ENCODE measurements around the gene GPR3. TPM values are rescaled to one million over a fixed set of nuclear protein-coding genes. Genes with fewer than 3 reads are reported as not detected.

GPR3 gene
- total and polyA plus RNA-seq, 2 donors (not counting 3 experiments of a cell fraction or from before 2014, with no cell fraction given), result 1.8 TPM

DNA sequence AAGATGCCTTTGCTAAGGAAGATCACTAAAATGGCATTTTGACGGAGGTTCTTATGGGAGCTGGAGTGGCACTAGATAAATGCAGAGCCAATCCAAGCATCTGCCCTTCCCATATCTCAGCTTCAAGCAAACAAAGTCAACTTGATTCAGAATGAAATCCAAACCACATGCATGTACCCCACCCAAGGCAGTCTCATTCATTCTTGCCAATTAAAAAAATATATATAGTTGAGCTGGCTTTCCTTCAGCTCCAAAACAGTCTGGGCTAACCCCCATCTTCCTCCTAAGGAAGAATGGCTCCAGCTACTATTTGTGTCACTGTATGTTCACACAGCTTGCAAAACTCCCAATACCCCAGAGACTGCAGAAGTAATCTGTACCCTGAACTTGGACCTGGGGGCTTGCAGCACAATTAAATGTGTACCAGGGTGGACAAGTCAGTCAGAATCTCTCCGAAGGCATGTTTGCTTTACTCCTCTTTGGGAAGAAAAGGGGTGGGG is 35.4 kb downstream of the GPR3 start:
- Histone ChIP-seq H3K36me3 (ENCODE audit: control insufficient read depth in 2 of 2, extremely low read depth in 1 of 2, insufficient read depth in 2 of 2, low read length in 2 of 2) (peaks cover 6 to 11% of the 10 kb centered on the region in 2 experiments), H3K27ac (ENCODE audit: insufficient read depth, low read depth, low read length) (peak overlapping the region; percentile 92), H3K9ac (replicated peaks; ENCODE audit: extremely low read depth, insufficient read depth, low read length) (peak overlapping the region; percentile 41), H3K79me2 (ENCODE audit: control insufficient read depth, insufficient read depth, low read length) (peaks cover 40% of the 10 kb centered on the region), H2AFZ (ENCODE audit: low read depth, low read length) (no peak overlapping the region), H4K20me1 (replicated peaks; ENCODE audit: control insufficient read depth, extremely low read depth, insufficient read depth, low read length) (no peaks in the 10 kb centered on the region), H3K27me3 (ENCODE audit: control insufficient read depth in 2 of 2, insufficient read depth in 2 of 2, low read length in 2 of 2) (no peaks in the 10 kb centered on the region), H3K4me3 (replicated peaks in 1 of 3; ENCODE audit: insufficient read depth in 1 of 3, low read depth in 1 of 3, low read length in 3 of 3) (no peak overlapping the region), H3K9me1 (replicated peaks; ENCODE audit: control insufficient read depth, extremely low read depth, insufficient read depth, low read length) (no peaks in the 10 kb centered on the region), H3K4me1 (ENCODE audit: control insufficient read depth, extremely low read depth, insufficient read depth, low read length) (peaks cover 51% of the 10 kb centered on the region), H3K9me3 (replicated peaks; ENCODE audit: control insufficient read depth, insufficient read depth, low read length) (no peaks in the 10 kb centered on the region), H3K4me2 (ENCODE audit: insufficient read depth, low read length) (peak overlapping the region; percentile 91)
- DNase-seq (ENCODE audit: low read depth, low spot score) (no peak), FAIRE-seq (no peak)
- CTCF ChIA-PET, result interaction anchor here (0.9 to 4.9 kb wide), 6 partner anchors 9 to 129 kb away, joined by 3 to 70 read pairs (median 9); no protein-coding TSS in a partner anchor
- dilution Hi-C loops (cut with MboI; ENCODE audit: extremely low pct_ligation_motif_present, low sequenced_read_pairs) (no loop called here), intact Hi-C loops (cut with micrococcal nuclease) (loop anchor here (2.0 kb wide), 1 partner anchor 25 kb away; no protein-coding TSS in a partner anchor)
- POLR2A ChIA-PET, result interaction anchor here (1.5 kb wide), 1 partner anchor 11 kb away, joined by 4 read pairs; no protein-coding TSS in a partner anchor
- TF ChIP-seq EZH2 (IDR thresholded peaks at IDR 0.05; ENCODE audit: borderline replicate concordance, low read depth, low read length, severe bottlenecking), result no peak
- no peak for TF ChIP-seq POLR2A (IDR thresholded peaks at IDR 0.05; ENCODE audit: low read depth, low read length)
- no peak for TF ChIP-seq JUN (IDR thresholded peaks at IDR 0.05; ENCODE audit: borderline replicate concordance, insufficient read depth, insufficient read length, low read depth)
- no peak for TF ChIP-seq FOS (IDR thresholded peaks at IDR 0.05; ENCODE audit: borderline replicate concordance, insufficient read depth, low read length)
- TF ChIP-seq GATA2 (IDR thresholded peaks at IDR 0.05; ENCODE audit: insufficient read depth, insufficient read length, low read depth, low read length), result no peak
- TF ChIP-seq POLR2AphosphoS5 (IDR thresholded peaks at IDR 0.05; ENCODE audit: insufficient read depth, low read depth, low read length), result no peak
- TF ChIP-seq, protein P1, sequence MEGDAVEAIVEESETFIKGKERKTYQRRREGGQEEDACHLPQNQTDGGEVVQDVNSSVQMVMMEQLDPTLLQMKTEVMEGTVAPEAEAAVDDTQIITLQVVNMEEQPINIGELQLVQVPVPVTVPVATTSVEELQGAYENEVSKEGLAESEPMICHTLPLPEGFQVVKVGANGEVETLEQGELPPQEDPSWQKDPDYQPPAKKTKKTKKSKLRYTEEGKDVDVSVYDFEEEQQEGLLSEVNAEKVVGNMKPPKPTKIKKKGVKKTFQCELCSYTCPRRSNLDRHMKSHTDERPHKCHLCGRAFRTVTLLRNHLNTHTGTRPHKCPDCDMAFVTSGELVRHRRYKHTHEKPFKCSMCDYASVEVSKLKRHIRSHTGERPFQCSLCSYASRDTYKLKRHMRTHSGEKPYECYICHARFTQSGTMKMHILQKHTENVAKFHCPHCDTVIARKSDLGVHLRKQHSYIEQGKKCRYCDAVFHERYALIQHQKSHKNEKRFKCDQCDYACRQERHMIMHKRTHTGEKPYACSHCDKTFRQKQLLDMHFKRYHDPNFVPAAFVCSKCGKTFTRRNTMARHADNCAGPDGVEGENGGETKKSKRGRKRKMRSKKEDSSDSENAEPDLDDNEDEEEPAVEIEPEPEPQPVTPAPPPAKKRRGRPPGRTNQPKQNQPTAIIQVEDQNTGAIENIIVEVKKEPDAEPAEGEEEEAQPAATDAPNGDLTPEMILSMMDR (IDR thresholded peaks at IDR 0.05; ENCODE audit: extremely low read depth in 1 of 2, insufficient read depth in 1 of 2, low read depth in 1 of 2, low read length in 2 of 2), result no peak
- TF ChIP-seq, protein P2, sequence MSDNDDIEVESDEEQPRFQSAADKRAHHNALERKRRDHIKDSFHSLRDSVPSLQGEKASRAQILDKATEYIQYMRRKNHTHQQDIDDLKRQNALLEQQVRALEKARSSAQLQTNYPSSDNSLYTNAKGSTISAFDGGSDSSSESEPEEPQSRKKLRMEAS (IDR thresholded peaks at IDR 0.05; ENCODE audit: insufficient read depth, insufficient read length), result no peak
- no peak for TF ChIP-seq MYC (IDR thresholded peaks at IDR 0.05; ENCODE audit: low read depth, low read length)
- BruUV-seq (replicated peaks), result no TSS peak
